D341Med (cell line): ENCODE data around the gene NCOA1.

Source experiments
- DNase-seq: peaks from one replicate; pipeline ENCODE4 v3.0.0; 2012; ENCODE audit warnings: low spot score

The NCOA1 gene

GRCh38 chr2:24697792-24698191 lies 206.7 kb downstream of the NCOA1 start:
- DNase-seq: no peak

- DNase-seq: no peak
These were observed 211.7 kb downstream of the NCOA1 start for GRCh38 chr2:24702800-24703199.

GRCh38 chr2:24704692-24705091 lies 213.6 kb downstream of the NCOA1 start:
- no peak for DNase-seq

GRCh38 chr2:24707143-24707542 lies 216.1 kb downstream of the NCOA1 start:
- no peak for DNase-seq

GRCh38 chr2:24708537-24709152 lies 217.6 kb downstream of the NCOA1 start:
- no peak for DNase-seq

- no peak for DNase-seq
These were observed 219.8 kb downstream of the NCOA1 start for GRCh38 chr2:24710806-24711205.

GRCh38 chr2:24711865-24712264 lies 220.8 kb downstream of the NCOA1 start:
- no peak for DNase-seq

- no peak for DNase-seq
These were observed 221.2 kb downstream of the NCOA1 start for GRCh38 chr2:24712296-24712695.

- DNase-seq: no peak
These were observed 226.4 kb downstream of the NCOA1 start for GRCh38 chr2:24717263-24717951.

GRCh38 chr2:24720310-24720709 lies 229.3 kb downstream of the NCOA1 start:
- no peak for DNase-seq

- peak; percentile 64 for DNase-seq
These were observed 230.4 kb downstream of the NCOA1 start for GRCh38 chr2:24721470-24721869.

GRCh38 chr2:24722141-24722790 lies 231.2 kb downstream of the NCOA1 start:
- no peak for DNase-seq

GRCh38 chr2:24723191-24723590 lies 232.1 kb downstream of the NCOA1 start:
- DNase-seq: no peak

GRCh38 chr2:24723665-24724064 lies 232.6 kb downstream of the NCOA1 start:
- no peak for DNase-seq

- no peak for DNase-seq
These were observed 233.2 kb downstream of the NCOA1 start for GRCh38 chr2:24724111-24724775.

- DNase-seq: no peak
These were observed 234.9 kb downstream of the NCOA1 start for GRCh38 chr2:24725956-24726355.

- DNase-seq: no peak
These were observed 239.4 kb downstream of the NCOA1 start for GRCh38 chr2:24730481-24730880.

GRCh38 chr2:24731040-24731439 lies 240.0 kb downstream of the NCOA1 start:
- DNase-seq: no peak

- no peak for DNase-seq
These were observed 240.9 kb downstream of the NCOA1 start for GRCh38 chr2:24731923-24732322.

- no peak for DNase-seq
These were observed 243.7 kb downstream of the NCOA1 start for GRCh38 chr2:24734741-24735140.

GRCh38 chr2:24739354-24740025 lies 248.4 kb downstream of the NCOA1 start:
- no peak for DNase-seq

- no peak for DNase-seq
These were observed 249.1 kb downstream of the NCOA1 start for GRCh38 chr2:24740142-24740541.
